Measurements from ENCODE around the gene PAAF1. TPM values are rescaled to one million over a fixed set of nuclear protein-coding genes. Genes with fewer than 3 reads are reported as not detected.
A peak's percentile ranks its signal among the peaks of the same experiment; 100 is the strongest.

Gene PAAF1
- total RNA-seq, 1 donor from 2014 or later = 19.5 TPM

DNA sequence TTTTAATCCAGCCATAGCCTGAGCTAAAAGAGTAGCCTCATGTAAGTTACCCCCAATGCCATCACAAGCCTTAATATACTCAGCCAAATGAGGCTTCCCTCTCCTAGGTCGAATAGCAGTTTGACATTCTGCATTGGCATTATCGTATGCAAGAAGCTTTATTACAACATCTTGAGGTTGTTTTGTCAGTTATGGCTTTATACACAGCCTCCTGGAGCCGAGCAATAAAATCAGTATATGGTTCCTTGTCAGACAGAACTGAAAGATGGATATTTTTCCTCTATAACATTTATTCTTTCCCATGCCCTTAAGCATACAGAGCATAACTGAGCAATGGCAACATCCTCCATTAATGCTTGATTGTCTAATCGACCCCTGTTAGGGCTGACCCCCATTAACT is 68.6 kb downstream of the PAAF1 start:
- DNase-seq (ENCODE audit: low spot score) = no peak

DNA sequence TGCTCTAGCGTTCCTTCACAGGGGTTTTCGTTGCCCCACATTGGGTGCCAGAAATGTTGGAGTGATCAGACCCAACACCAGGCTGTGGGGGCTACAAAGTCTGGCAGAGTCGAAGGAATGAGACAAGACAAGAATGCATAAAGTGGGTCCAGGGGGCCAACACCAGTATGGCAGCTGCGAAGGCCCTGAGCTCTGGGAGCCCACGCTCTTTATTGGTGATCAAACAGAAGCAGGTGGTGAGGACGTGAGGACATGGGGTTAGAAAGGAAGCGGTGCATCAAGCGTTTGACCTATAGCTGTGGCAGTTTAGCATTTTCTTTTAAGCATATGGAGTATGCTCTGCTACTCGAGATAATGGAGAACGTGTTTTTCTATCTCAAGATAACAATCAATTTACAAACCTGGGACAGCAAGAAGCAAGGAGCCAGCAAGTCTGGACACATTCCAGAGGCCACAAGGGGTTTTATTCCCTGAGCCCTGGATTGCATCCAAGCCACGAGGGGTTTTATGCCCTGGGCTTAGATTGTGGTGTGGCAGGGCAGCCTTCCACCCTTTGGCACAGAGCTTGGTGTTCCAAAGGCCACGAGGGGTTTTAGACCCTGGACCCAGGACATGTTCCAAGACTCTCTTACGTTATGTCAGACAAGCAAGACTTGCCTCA is 70.1 kb downstream of the PAAF1 start:
- no peak for DNase-seq (ENCODE audit: low spot score)

GRCh38 chr11:73949246-73949645 is 72.4 kb downstream of the PAAF1 start:
- DNase-seq (ENCODE audit: low spot score) = no peak

- DNase-seq (ENCODE audit: low spot score) = no peak
Measured at GRCh38 chr11:73949912-73950311, 73.1 kb downstream of the PAAF1 start.

DNA sequence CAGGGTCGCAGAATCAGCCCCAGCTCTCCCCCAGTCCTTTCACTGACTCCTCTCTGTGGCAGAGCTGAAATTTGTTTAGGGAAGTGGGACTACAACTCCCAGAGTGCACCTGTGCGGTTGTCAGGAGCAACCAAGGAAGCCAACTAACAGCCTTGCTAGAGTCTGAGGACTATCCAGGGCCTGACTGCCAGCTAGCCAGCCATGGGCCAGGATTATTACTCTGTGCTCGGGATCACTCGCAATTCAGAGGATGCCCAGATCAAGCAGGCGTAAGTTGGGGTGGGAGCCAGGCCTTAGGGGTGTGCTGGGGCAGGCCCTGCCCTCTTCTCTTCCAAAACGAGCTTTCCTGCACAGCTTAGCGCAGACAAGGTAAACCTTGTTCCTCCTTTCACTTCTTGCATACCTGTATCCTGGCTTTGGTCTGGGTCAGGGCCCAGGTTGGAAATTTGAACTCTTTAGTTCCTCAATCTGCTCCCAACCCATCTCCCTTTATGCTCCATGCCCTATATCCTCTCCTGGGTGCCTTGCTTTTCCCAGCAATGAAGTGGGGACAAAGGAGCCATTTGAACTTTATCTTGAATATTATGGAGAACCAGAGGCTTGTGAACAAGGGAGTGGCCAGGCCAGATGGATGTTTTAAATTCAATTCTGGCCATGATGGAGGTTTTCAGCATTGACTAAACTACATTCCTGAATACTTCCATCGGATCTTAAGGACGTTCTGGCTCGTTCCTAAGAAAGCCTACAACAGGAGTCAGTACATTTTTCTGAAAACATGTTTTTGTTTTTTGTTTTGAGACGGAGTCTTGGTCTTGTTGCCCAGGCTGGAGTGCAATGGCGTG is 74.3 kb downstream of the PAAF1 start, which contains the start of gene DNAJB13:
TSS of gene DNAJB13 (plus strand) at position 158 of the 842 bp plus-strand sequence. CDS start at position 202, 44 bp downstream.
- DNase-seq (ENCODE audit: low spot score) = peak; percentile 61

DNA sequence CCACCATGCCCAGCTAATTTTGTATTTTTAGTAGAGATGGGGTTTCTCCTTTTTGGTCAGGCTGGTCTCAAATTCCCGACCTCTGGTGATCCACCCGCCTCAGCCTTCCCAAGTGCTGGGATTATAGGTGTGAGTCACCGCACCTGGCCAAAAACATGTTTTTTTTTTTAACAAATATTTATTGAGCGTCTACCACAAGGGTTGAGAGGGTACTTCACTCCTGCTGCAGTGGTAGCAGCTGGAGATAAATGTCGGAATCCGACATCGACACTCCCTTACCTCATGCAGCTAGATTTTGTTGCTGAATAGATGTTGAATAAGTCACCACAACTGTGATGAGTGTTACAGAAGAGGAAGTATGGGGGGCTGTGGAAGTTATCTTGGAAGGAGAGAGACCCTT is 75.0 kb downstream of the PAAF1 start:
- DNase-seq (ENCODE audit: low spot score) = no peak

GRCh38 chr11:73956876-73957653 is 80.3 kb downstream of the PAAF1 start:
- no peak for DNase-seq (ENCODE audit: low spot score)

- DNase-seq (ENCODE audit: low spot score) = no peak
Measured at GRCh38 chr11:73957654-73958361, 81.0 kb downstream of the PAAF1 start.

DNA sequence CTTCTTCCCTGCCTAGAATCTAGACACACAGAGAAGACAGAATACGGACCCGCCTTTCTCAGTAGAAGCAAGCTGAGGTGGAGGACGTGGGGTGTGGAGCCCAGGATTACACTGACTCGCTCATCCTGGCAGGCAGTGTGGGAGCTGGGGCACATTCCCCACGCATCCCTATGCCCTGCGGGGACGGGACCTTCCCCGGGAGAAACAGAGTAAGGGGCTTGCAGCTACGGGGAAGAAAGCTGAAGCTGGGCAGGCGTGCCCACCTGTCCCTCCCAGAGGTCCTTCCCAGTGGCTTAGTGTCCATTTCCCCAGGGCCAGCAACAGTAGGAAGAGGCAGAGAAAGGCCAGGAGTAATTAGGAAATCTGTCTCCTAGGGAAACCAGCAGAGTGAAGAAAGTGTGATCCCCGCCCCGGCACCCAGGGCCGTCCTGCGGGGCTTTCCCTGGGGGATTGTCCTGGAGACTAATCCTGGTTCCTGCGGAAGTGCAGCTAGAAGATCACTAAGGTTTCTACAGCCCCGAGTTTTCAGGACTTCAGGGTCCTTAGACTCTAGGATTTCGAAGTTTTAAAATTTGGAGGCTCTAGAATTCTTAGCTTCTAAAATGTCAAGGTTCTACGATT is 81.8 kb downstream of the PAAF1 start:
- no peak for DNase-seq (ENCODE audit: low spot score)

DNA sequence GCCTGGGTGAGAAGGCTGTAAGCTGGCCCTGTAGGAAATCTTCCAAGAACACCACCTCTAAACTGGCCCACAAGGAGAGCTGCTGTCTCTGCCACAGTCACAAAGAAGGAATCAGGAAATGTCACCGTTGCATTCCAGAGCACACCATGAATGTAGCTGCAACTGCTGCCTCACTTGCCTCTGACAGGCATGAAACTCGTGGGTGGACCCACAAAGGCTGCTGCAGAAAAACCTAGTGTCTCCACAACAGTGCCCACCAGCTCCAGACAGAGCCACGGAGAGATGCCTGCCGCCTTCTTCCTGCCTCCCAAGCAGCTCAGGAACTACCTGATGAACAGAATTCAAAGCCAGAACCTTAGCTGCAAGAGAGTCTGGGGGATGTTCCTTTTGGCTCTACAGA is 84.5 kb downstream of the PAAF1 start:
- DNase-seq (ENCODE audit: low spot score) = no peak

- no peak for DNase-seq (ENCODE audit: low spot score)
Measured at GRCh38 chr11:73962101-73962705, 85.4 kb downstream of the PAAF1 start.

- no peak for DNase-seq (ENCODE audit: low spot score)
Measured at GRCh38 chr11:73963861-73964260, 87.1 kb downstream of the PAAF1 start.

GRCh38 chr11:73965076-73965763 is 88.4 kb downstream of the PAAF1 start:
- DNase-seq (ENCODE audit: low spot score) = no peak

- DNase-seq (ENCODE audit: low spot score) = no peak
Measured at GRCh38 chr11:73965764-73966121, 88.9 kb downstream of the PAAF1 start.

GRCh38 chr11:73968356-73968966 is 91.7 kb downstream of the PAAF1 start:
- no peak for DNase-seq (ENCODE audit: low spot score)

GRCh38 chr11:73969091-73969490 is 92.3 kb downstream of the PAAF1 start:
- no peak for DNase-seq (ENCODE audit: low spot score)

DNA sequence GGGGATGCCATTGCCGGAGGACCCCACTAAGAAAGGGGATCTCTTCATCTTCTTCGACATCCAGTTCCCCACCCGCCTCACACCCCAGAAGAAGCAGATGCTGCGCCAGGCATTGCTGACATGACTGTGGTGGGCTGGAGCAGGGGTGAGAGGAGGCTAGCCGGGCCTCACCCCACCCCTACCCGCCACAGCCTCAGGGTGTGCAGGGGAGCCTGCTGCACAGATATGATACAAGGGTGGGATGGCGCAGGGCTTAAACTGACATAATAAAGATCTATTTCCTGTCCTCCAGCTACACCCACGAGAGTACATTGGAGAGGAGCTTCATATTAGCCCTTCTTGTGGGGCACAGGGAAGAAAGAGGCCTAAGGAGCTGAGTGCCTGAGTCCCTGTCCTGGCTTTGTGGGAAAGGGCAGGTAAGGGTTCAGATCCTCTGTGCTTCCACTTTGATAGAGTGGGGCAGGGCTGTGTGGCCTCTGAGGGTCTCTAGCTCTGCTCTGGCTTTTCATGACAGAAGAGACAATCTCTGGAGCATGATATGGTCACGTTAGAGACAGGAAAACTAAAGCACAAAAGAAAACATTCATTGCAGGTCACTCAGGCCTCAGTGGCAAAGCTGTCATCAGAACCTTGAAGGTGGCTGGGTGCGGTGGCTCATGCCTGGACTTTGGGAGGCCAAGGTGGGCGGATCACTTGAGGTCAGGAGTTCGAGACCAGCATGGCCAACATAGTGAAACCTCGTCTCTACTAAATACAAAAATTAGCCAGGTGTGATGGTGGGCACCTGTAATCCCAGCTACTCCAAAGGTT is 93.4 kb downstream of the PAAF1 start:
- DNase-seq (ENCODE audit: low spot score) = no peak

DNA sequence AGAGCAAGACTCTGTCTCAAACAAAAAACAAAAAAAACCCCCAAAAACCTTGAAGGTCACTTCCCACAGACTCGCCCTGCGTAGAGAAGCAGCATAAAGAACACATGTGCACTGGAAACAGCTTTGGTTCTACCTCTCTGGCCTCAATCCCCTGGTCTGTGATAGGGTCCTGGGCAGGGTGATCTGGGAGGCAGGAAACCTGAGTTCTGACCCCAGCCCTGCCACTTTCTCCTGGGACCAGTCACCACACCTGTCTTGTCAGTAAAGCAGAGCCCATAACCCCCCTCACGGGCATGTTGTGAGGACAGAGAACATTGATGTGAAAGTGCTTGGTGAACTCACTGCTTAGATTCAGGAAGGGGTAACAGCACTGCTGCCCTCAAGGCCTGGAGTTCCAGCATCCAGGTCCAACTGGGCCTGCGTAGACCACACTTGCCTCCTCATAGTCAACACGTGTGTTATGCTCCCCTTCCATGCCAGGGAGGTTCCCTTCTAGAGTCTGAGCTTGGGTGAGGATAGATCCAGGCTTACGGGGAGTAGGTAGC is 94.4 kb downstream of the PAAF1 start:
- no peak for DNase-seq (ENCODE audit: low spot score)

DNA sequence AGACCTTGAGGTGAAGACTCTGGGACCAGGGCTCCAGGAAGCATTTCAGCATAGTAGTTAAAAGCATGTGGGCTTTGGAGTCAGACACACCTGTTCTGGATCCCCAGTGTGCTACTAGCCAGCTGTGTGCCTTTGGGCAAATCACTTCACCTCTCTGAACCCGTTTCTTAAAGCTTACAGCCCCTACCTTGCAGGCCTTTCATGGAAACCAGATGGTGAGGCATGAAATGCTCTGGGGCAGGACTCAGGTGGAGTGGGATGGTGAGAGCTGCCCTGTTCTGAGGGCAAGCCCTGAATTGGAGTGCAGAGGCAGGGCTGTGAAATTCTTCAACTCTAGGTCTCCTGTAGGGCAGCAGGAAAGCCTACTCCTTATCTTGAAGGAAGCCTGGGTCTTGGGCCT is 95.4 kb downstream of the PAAF1 start:
- no peak for DNase-seq (ENCODE audit: low spot score)

Data from mucosa of gallbladder (tissue), 1 donor.